SK-N-DZ (cell line): ENCODE data around the gene MEX3B.
"Not testable (repeated sequence)": the region's sequence is repeated elsewhere in the genome, so short reads cannot be mapped to it uniquely, and the experiment has no call there.

Source experiments
- DNase-seq: peaks from one replicate; pipeline ENCODE4 v3.0.0-alpha.2; 2015; ENCODE audit warnings: low spot score

MEX3B gene

GRCh38 chr15:82051664-82052063 is 5.8 kb upstream of the MEX3B start:
- DNase-seq = no peak

DNA sequence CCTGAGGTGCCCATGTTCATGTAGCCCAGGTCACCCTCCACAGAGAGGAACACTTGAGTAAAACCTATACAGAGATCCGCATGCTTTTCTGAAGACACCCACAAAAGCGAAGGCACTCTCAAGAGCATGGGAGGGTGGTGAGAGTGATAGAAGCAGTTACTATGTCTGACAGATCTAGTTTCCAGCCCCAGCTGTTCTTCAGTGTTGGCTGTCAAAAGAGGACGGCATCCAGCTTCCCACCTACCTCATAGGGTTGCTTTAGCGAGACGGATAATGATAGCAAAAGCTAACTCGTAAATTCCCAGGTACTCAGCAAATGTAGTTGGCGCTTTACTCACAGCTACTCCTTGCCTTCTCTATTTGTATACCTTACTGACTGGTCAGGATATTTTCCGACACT is 3.0 kb upstream of the MEX3B start:
- DNase-seq = no peak

DNA sequence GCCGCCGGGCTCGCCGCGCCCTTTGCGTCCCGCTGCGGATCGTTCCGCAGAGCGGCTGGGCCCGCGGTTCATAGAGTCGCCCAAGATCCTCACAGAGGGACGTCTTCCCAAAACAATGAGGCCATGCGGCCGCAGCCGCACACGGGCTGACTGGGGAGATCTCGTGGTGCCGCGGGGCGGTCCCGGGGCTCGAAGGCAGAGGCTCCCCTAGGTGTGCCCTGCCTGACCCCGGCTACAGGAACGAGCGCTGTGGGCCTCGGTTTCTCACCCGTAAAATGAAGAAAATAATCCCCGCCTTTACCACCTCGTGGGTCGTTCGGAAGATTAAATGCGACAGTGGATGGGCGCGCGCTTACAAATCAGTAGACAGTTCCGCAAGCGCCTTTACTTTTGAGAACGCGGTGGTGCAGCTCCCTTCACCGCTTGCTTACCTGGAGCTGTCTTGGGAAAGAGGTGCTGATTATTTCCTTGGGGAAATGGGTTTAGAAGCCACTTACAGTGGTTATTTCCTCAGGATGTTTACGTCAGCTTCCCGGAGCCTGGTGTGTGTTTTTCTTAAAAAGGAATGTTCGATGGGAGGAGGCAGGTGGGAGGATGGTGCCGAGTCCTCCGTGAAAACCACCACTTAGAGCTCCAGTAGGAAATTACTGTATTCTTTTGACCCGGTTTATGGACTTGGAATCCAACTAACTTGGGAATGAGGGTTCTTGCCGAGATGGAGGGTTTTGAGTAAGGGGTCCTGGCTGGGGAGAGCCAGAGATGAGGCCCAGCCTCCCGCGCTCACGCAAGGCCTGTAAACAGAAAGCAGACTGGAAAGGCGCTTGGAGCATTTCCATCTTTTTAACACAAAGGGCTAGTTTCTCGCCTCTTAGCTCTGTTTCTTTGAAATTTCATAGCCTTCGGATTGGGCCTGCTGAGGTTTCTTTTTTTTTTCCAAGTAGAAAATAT is 1.9 kb upstream of the MEX3B start:
- DNase-seq = no peak

- DNase-seq = peak; percentile 91
Measured at GRCh38 chr15:82046666-82047452, 1.0 kb upstream of the MEX3B start.

DNA sequence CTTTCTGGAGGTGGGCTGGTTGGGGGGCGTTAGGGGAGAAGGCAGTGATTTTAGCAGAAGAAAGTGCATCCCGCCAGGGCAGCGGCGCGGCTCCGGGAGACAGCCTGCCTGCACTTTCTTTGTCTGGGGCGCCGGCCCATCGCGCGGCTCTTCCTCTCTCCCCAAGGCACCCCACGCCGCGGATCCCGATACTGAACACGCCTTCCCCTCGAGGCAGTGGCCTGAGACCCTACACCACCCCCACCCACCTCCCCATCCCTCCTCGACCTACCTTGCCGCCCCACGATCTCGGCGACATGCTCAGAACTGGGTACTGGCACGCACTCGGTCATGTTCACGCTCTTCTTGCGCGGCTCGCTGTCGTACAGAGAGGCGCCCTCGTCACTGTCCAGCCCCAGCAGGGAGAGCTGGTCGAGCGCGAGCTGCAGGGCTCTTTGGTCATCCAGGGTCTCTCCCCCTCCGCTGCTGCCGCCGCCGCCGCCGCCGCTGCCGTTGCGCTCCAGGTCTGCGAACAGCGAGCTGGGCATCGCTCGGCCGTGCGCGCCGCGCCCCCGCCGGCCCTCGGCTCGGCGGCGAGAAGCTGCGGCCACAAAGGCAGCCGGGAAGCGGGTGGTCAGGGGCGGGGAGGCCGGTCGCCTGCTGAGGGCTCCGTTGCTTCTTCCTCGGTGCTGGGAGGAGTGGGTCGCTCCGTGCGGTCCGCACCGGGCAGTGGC is 483 bp downstream of the MEX3B start:
- no peak for DNase-seq

- DNase-seq = peak; percentile 86
Measured at GRCh38 chr15:82044373-82045178, 1.2 kb downstream of the MEX3B start.

DNA sequence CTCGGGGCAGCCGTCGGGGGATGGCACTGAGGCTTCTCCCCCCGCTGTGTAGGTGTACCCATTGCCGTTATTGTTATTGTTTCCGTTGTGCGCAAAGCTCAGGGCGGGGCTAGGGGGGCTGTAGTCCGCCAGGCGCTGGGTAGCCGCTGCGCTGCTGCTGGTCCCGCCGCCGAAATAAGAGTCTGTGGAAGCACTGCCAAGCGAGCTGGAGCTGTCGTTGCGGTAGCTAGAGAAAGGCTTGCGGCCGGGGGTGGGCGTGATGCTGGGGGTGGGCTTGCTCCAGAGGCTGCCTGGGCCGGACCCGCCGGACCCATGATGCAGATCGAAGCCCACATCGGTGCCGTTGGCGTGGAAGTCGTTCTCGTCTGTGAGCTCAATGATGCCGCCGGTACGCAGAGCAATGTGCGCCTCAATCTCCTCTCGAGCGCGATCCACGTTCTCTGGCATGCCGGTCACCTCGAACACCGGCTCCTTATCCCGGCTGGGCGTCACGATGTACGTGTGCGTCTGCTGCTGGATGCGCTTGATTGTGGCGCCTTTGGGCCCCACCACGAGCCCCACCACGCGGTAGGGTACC is 1.9 kb downstream of the MEX3B start:
- no peak for DNase-seq

DNA sequence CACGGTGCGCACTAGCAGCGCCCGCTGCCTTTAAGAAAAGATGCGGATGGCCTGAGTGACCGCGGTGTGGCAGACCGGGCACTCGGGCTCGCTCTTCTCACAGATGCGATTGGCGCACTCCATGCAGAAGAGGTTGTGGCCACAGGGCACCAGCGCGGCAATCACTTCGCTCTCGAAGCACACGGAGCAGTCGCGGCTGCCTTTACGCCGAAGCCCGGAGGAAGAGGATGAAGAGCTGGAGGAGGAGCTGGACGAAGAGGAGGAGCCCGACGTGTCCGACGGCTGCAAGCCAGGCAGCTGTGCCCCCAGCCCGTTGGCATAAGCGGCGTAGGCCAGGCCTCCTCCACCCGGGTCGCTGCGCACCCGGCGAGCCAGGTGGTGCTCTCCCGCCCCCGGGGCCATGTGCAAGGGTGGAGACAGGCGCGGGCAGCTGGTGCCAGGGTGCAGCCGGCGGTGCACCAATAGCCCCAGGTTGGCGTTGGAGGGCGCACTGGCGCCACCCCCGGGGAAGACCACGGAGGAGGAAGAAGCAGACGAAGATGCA is 2.6 kb downstream of the MEX3B start:
- DNase-seq = no peak

DNA sequence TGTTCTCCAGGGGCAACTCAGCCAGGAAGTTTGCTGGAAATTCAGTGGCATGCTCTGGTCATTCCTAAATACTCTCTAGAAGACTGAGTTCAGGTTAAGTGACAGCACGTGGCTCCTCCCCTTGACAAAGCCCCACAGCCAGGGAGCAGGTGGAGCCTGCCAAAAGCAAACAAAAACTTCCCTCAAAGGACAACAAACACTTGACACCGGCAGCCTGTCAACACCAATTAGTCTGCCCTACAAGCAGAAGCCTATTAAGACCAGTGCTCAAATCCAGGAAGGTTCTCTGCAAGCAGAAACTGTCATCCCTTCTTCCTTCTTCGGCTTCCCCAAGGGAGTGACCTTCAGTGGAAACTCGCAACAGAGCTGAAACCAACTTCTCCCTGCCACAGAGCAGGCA is 5.0 kb downstream of the MEX3B start:
- peak; percentile 85 for DNase-seq

DNA sequence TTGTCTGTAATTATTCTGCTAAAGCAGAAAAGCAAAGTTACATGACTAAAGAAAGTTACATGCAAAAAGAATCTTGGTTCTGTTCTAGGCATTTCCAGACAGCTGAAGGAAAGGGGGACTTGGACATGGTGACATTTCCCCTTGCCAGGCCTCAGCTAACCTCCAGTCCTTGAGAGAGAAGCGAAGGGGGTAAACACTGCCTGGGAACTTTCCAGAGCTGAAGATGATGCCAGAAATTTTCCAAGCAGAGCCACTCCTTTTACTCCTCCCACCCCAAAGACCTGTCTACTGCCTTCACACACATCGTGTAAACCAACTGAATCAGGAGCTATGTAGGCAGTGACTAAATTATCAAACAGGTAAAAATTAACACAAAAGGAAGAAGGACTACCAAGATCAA is 5.4 kb downstream of the MEX3B start:
- DNase-seq = no peak

DNA sequence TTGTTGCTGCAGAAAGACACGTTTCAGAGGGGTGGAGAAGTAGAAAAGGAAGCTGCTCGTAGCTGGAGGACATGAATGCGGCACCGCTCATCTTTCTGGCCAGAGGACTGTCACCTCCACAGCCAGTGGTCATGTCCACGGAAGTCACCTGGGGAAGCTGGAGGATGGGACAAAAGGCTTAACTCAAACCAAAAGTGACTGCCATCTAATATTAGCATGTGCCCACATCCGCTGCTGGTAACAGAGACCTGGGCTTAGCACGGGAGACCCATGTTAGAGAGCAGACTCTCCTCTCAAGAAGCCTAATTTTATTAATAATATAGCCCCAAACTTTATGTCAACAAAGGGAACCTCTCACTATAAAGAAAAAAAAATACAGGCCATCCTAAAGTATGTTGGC is 5.9 kb downstream of the MEX3B start:
- DNase-seq = no peak

DNA sequence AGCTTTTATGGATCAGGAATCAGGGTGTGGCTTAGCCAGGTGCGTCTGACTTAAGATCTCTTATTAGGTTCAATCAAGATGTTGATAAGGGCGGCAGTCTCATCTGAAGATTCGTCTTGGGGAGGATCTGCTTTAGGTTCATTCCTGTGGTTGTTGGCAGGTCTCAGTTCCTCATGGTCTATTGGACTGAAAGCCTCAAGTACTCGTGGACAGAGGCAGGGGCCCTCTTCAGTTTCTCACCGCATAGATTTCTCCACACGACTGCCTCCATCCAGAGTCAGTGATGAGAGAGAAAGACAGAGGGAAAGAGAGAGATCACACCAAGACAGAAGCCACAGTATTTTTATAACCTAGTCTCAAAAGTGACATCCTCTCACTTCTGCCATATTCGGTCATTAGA is 9.4 kb downstream of the MEX3B start:
- DNase-seq = no peak

- no peak for DNase-seq
Measured at GRCh38 chr15:82031871-82032270, 13.9 kb downstream of the MEX3B start.

- no peak for DNase-seq
Measured at GRCh38 chr15:82030176-82030575, 15.6 kb downstream of the MEX3B start.

- DNase-seq = not testable (repeated sequence)
Measured at GRCh38 chr15:82028163-82028562, 17.7 kb downstream of the MEX3B start.

DNA sequence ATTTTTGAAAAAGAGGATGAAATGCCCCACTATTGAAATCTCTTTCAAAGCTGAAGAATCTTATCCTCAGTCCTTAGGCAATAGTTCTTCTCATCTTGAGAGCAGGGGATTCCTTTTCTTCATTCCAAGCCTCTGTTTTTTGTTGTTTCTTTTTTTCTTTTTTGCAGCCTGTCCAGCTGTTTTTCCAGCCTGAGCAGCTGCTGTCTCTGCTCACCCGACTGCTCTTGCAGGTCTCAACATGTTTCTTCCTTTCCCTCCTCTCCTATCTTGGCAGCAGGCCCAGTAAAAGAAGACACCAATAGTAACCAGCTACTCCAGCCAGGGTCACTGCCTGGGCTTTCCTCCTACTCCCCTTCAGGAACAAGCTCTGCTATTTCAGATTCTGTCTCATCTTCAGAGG is 23.8 kb downstream of the MEX3B start:
- DNase-seq = no peak

DNA sequence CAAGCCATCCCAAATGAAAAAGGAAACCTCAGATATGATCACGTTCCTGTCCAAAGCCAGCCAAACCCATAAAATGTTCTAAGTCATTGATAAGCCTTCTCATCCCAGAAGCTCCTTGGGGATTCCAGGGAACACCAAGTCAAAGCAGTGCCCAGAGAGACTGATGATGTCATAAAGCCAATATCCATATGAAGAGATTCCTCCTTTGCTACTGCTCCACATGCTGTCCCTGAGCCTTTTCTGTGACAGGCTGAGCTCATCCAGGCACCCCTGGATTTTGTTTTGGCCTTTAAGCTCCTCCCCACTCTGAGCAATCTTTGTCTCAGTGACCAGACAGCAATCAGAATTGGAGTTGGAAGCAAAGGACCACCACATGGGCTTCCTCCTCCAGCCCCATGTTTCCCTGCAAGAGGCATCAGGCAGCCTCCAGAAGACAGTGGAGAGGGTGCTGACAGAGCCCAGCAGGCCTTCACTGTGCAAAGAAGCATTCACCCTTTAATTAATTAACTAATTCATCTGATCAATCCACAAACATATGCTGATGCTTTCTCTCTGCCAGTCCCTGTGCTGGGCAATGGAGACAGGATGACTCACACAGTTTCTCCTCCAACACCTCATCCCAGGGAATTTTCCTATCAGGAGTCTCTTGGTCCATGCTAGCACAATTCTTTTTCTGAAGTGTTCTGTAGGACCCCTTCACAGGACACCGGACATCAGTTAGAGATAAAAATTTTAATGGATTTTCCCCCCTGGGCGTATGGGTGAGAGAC is 25.0 kb downstream of the MEX3B start:
- no peak for DNase-seq

DNA sequence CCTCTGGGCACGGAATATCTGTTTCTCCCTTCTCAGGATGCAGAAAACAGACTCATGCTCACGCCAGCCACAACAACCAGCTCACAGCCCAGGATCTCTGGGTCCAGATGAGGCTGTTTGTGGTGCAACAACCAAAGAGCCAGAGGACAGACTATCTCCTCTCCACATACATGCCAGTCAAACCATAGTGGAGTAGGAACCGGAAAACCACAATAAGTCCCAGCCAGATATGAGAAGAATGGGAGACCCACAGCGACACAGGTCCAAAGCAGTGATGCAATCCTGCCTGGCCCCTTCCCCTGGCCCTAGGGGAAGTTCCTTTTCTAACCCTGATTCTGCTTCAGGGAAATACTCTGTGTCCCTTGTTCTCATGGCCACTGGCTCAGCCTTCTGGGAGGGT is 27.6 kb downstream of the MEX3B start:
- DNase-seq = no peak

GRCh38 chr15:82017656-82018055 is 28.2 kb downstream of the MEX3B start:
- DNase-seq = no peak

DNA sequence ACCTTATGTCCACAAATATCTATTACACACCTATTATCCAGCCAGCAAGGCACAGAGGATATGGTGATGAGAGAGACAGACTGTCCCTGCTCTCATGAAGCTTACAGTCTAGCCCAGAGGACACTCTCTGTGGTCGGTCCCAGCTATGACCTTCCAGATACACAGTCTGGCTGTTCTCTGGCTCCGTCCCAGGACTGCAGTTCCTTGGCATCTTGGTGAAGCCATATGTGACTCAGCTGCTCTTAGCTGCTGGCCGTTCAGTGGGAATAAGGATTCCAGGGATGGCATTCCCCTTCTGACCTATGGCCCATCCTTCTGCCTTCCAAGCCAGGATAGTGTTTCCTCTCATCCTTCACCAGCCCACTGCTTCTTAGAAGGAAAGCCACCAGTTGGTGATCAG is 30.8 kb downstream of the MEX3B start:
- no peak for DNase-seq
